ENCODE results near the gene FBXW8.

DNA sequence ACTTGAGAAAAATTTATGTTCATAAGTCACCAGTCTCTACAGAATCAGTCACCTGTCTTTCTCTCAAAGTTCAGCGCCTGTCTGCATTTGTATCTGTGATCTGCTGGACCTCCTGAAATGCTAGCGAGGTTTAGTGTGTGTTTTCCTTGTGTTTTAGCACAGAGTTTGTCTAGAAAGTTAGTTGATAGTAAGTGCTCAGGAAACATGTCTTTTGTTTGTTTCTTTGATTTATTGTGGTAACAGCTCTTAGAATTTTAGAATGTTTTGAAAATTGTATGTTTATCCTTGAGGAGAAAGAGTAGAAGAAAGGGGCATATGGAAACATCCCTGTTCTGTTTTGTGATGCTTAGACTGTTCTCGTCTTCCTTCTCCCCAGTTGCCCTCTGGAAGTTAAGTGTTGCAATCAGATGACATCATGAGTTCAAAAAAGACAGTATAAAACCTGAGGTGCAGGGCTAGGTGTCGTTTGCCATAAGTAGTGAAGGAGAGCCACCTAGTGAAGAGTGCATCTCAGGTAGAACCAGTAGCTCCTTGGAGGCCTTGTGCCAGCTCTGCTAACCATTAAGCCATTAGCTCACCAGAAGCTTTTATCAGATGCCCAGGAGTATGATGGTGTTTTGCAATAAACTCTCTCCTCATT, 44.8 kb downstream of the FBXW8 start:
- TF ChIP-seq POLR2A (IDR thresholded peaks at IDR 0.05; ENCODE audit: low read length) (no peak), GATA1 (IDR thresholded peaks at IDR 0.05; ENCODE audit: low read depth, low read length) (no peak)
